H9 (cell line): ENCODE results near the gene EIF4A3. TPM values are rescaled to one million over a fixed set of nuclear protein-coding genes. Genes with fewer than 3 reads are reported as not detected.

Source experiments
- DNase-seq: peaks from one replicate; pipeline ENCODE4 v3.0.0-alpha.2; 2017
- H2AFZ ChIP-seq: one replicate; pipeline ENCODE4 v1.6.1; 2013; ENCODE audit warnings: mild to moderate bottlenecking, low read length, control low read depth, moderate library complexity
- H2AK5ac ChIP-seq: 2 replicates; pipeline ENCODE4 v1.6.1; 2013; ENCODE audit warnings: low read length, control low read depth, mixed read lengths; ENCODE audit not compliant: insufficient read length
- H2BK120ac ChIP-seq: one replicate; pipeline ENCODE4 v1.6.1; 2013; ENCODE audit warnings: low read depth, mild to moderate bottlenecking, low read length, control low read depth, inconsistent platforms; ENCODE audit not compliant: poor library complexity, severe bottlenecking
- H2BK12ac ChIP-seq: 2 replicates; pipeline ENCODE4 v1.6.1; 2013; ENCODE audit warnings: low read length, control low read depth, mixed read lengths, low read depth; ENCODE audit not compliant: insufficient read length
- H2BK15ac ChIP-seq: 2 replicates; pipeline ENCODE4 v1.6.1; 2013; ENCODE audit warnings: low read depth, low read length, control low read depth
- H2BK20ac ChIP-seq: one replicate; pipeline ENCODE4 v1.6.1; 2013; ENCODE audit warnings: low read depth, mild to moderate bottlenecking, low read length, control low read depth, inconsistent platforms; ENCODE audit not compliant: poor library complexity, severe bottlenecking
- H2BK5ac ChIP-seq: 2 replicates; pipeline ENCODE4 v1.6.1; 2013; ENCODE audit warnings: low read length, control low read depth, mixed read lengths; ENCODE audit not compliant: insufficient read length
- H3K14ac ChIP-seq: 2 replicates; pipeline ENCODE4 v1.6.1; 2013; ENCODE audit warnings: low read length, control low read depth; ENCODE audit not compliant: insufficient read depth
- H3K18ac ChIP-seq: 2 replicates; pipeline ENCODE4 v1.6.1; 2013; ENCODE audit warnings: low read depth, mild to moderate bottlenecking, mixed read lengths, low read length, control low read depth; ENCODE audit not compliant: insufficient read length
- H3K23ac ChIP-seq: 2 replicates; pipeline ENCODE4 v1.6.1; 2013; ENCODE audit warnings: low read length, control low read depth, mixed read lengths, low read depth; ENCODE audit not compliant: insufficient read length
- H3K23me2 ChIP-seq: 2 replicates; pipeline ENCODE4 v1.6.1; 2013; ENCODE audit warnings: low read depth, mild to moderate bottlenecking, mixed read lengths, low read length, control low read depth; ENCODE audit not compliant: insufficient read length, poor library complexity, severe bottlenecking
- H3K27ac ChIP-seq: 2 replicates; pipeline ENCODE4 v1.5.1; 2013; ENCODE audit warnings: low read length, control low read depth, mixed read lengths, low read depth; ENCODE audit not compliant: insufficient read length
- H3K27me3 ChIP-seq: 2 replicates; pipeline ENCODE4 v1.6.1; 2013; ENCODE audit warnings: low read length, control low read depth, inconsistent platforms; ENCODE audit not compliant: insufficient read depth
- H3K4ac ChIP-seq: 2 replicates; pipeline ENCODE4 v1.6.1; 2013; ENCODE audit warnings: low read depth, mild to moderate bottlenecking, control low read depth, inconsistent platforms, low read length, moderate library complexity
- H3K4me1 ChIP-seq: 2 replicates; pipeline ENCODE4 v1.6.1; 2013; ENCODE audit warnings: low read length, control low read depth, inconsistent platforms; ENCODE audit not compliant: insufficient read depth
- H3K4me2 ChIP-seq: 2 replicates; pipeline ENCODE4 v1.6.1; 2013; ENCODE audit warnings: low read length, control low read depth, mixed read lengths; ENCODE audit not compliant: insufficient read length, insufficient read depth
- H3K56ac ChIP-seq: 2 replicates; pipeline ENCODE4 v1.6.1; 2013; ENCODE audit warnings: low read depth, mild to moderate bottlenecking, mixed read lengths, low read length, control low read depth; ENCODE audit not compliant: insufficient read length
- H3K79me1 ChIP-seq: 2 replicates; pipeline ENCODE4 v1.6.1; 2013; ENCODE audit warnings: low read depth, mild to moderate bottlenecking, moderate library complexity, low read length, control low read depth, inconsistent platforms; ENCODE audit not compliant: insufficient read depth, poor library complexity, severe bottlenecking
- H3K79me2 ChIP-seq: 2 replicates; pipeline ENCODE4 v1.6.1; 2013; ENCODE audit warnings: low read length, control low read depth, inconsistent platforms; ENCODE audit not compliant: insufficient read depth
- H3K9ac ChIP-seq: 2 replicates; pipeline ENCODE4 v1.6.1; 2013; ENCODE audit warnings: low read length, control low read depth, mixed read lengths; ENCODE audit not compliant: insufficient read length; ENCODE audit errors: extremely low read depth
- H3K9me3 ChIP-seq: one replicate; pipeline ENCODE4 v1.6.1; 2013; ENCODE audit warnings: low read depth, low read length, inconsistent platforms; ENCODE audit not compliant: control insufficient read depth
- H3T11ph ChIP-seq: one replicate; pipeline ENCODE4 v1.6.1; 2013; ENCODE audit warnings: mild to moderate bottlenecking, low read length, control low read depth, inconsistent platforms
- H4K20me1 ChIP-seq: one replicate; pipeline ENCODE4 v1.6.1; 2013; ENCODE audit not compliant: control insufficient read depth, insufficient read length, insufficient read depth
- H4K5ac ChIP-seq: 2 replicates; pipeline ENCODE4 v1.6.1; 2013; ENCODE audit warnings: low read depth, mild to moderate bottlenecking, mixed read lengths, low read length, control low read depth; ENCODE audit not compliant: insufficient read length
- H4K8ac ChIP-seq: replicated peaks from 2 replicates; pipeline ENCODE4 v1.6.1; 2013; ENCODE audit warnings: low read length, control low read depth, mixed read lengths, low read depth; ENCODE audit not compliant: insufficient read length
- H4K91ac ChIP-seq: 2 replicates; pipeline ENCODE4 v1.6.1; 2013; ENCODE audit warnings: low read depth, mild to moderate bottlenecking, moderate library complexity, mixed read lengths, low read length, control low read depth; ENCODE audit not compliant: insufficient read length
- H3K27ac Mint-ChIP-seq, 3 experiments: 2 replicates in 2 of 3; 3 replicates in 1 of 3; pipeline ENCODE4 v1.8.0; 2020 to 2021; ENCODE audit warnings: mixed read lengths in 3 of 3, mild to moderate bottlenecking in 1 of 3, moderate library complexity in 1 of 3
- H3K27me3 Mint-ChIP-seq: 2 replicates; pipeline ENCODE4 v1.8.0; 2021; ENCODE audit warnings: low read depth, mild to moderate bottlenecking, moderate library complexity, mixed read lengths
- H3K36me3 Mint-ChIP-seq, 3 experiments: 2 replicates in 2 of 3; 3 replicates in 1 of 3; pipeline ENCODE4 v1.8.0; 2020 to 2021; ENCODE audit warnings: low read depth in 3 of 3, mixed read lengths in 3 of 3; ENCODE audit not compliant: insufficient read depth in 1 of 3
- H3K4me1 Mint-ChIP-seq, 2 experiments: 2 replicates each; pipeline ENCODE4 v1.8.0; 2020; ENCODE audit warnings: mixed read lengths in 2 of 2
- H3K4me3 Mint-ChIP-seq, 2 experiments: 2 replicates in 1 of 2; 3 replicates in 1 of 2; pipeline ENCODE4 v1.8.0; 2020 to 2021; ENCODE audit warnings: mild to moderate bottlenecking in 2 of 2, mixed read lengths in 2 of 2, moderate library complexity in 1 of 2
- H3K9me3 Mint-ChIP-seq, 2 experiments: 2 replicates in 1 of 2; 3 replicates in 1 of 2; pipeline ENCODE4 v1.8.0; 2020; ENCODE audit warnings: mild to moderate bottlenecking in 2 of 2, mixed read lengths in 2 of 2, moderate library complexity in 1 of 2
- WGBS: extraction: QIAGEN DNeasy Blood & Tissue Kit; methylation state at CpG from one replicate; pipeline ENCODE4 v1.1.7; 2013; ENCODE audit warnings: missing lambda C conversion rate, low lambda C conversion rate, mixed read lengths; ENCODE audit not compliant: insufficient read length; ENCODE audit errors: extremely low coverage; 5-methylcytosine and 5-hydroxymethylcytosine counted together
- total RNA-seq: library from RNA; stranded (reverse); gene quantifications from 2 replicates; pipeline ENCODE4 v1.2.1, GENCODE V29; 2021
- TF ChIP-seq, protein P1 (sequence below): fragments of 200-600 bp; sonication (generic); conservative IDR thresholded peaks from 3 replicates; pipeline ENCODE4 v1.8.0; 2021; ENCODE audit warnings: antibody characterized with exemption, mild to moderate bottlenecking

EIF4A3 gene
- total RNA-seq, 1 experiment from 2014 or later: 162 TPM

DNA sequence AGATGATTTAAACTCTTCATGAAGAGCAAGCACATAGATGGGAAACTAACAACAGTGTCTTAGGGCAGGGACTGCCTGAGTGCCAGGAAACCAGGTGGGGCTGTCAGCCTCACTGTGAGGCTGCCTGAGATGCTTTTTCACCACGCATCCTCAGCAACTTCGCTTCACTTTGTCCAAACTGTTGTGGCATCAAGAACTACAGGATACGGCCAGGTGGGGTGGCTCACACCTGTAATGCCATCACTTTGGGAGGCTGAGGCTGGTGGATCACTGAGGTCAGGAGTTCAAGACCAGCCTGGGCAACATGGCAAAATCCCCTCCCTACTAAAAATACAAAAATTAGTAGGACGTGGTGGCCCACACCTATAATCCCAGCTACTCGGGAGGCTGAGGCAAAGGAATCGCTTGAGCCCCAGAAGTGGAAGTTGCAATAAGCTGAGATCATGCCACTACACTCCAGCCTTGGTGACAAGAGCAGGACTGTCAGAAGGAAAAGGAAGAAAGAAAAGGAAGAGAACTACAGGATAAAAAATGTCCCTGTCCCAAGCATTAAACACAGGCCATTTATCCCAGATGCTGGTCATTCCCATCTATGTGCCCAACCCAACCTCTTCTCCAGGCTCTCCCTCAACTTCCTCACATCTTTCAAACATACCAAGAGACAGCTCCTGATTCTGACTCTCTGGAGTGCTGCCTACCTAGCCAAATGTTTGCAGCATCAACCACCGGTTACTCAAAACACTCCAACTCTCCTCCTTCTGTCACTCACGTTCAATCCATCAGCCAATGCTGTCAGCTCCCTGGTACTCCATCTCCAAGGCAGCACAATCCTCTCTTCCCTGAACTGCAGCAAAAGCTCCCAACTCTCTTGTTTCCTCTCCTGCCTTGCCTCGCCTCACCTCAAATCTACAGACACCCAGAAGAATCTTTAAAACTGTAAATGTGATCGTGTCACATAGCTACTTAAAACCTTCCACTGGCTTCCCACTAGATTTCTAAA lies 1.6 kb downstream of the EIF4A3 start:
- WGBS: no CpG with 5 or more reads among the region's 10 CpGs
- Mint-ChIP-seq H3K4me3 (peak overlapping the region; percentile 85 to 86), H3K27me3 (no peaks in the 10 kb centered on the region), H3K4me1 (peaks cover 16 to 32% of the 10 kb centered on the region in 2 experiments), H3K27ac (no peak overlapping the region; a peak in 1 of 7 replicates), H3K36me3 (peaks cover 25 to 59% (median 54%) of the 10 kb centered on the region in 3 experiments; a peak in 6 of 7 replicates), H3K9me3 (no peaks in the 10 kb centered on the region)
- H3K79me2 ChIP-seq: peaks cover 22% of the 10 kb centered on the region; the same call in 1 of the 2 replicates
- no peak overlapping the region for H3K23ac ChIP-seq
- peaks cover 4% of the 10 kb centered on the region for H3K79me1 ChIP-seq
- peaks cover 6% of the 10 kb centered on the region for H3K23me2 ChIP-seq
- TF ChIP-seq, protein P1, sequence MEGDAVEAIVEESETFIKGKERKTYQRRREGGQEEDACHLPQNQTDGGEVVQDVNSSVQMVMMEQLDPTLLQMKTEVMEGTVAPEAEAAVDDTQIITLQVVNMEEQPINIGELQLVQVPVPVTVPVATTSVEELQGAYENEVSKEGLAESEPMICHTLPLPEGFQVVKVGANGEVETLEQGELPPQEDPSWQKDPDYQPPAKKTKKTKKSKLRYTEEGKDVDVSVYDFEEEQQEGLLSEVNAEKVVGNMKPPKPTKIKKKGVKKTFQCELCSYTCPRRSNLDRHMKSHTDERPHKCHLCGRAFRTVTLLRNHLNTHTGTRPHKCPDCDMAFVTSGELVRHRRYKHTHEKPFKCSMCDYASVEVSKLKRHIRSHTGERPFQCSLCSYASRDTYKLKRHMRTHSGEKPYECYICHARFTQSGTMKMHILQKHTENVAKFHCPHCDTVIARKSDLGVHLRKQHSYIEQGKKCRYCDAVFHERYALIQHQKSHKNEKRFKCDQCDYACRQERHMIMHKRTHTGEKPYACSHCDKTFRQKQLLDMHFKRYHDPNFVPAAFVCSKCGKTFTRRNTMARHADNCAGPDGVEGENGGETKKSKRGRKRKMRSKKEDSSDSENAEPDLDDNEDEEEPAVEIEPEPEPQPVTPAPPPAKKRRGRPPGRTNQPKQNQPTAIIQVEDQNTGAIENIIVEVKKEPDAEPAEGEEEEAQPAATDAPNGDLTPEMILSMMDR: no peak
- H3K18ac ChIP-seq: no peak overlapping the region
- H3K4me1 ChIP-seq: peaks cover 3% of the 10 kb centered on the region; the same call in 1 of the 2 replicates
- no peaks in the 10 kb centered on the region for H3K9me3 ChIP-seq
- H2AFZ ChIP-seq: no peak overlapping the region
- no peak overlapping the region for H2BK120ac ChIP-seq
- no peak overlapping the region for H2BK12ac ChIP-seq
- no peak overlapping the region for H2AK5ac ChIP-seq
- no peak overlapping the region for H4K5ac ChIP-seq
- H4K91ac ChIP-seq: no peak overlapping the region
- H3K27ac ChIP-seq: no peak overlapping the region
- H3K4me2 ChIP-seq: peak overlapping the region; percentile 87
- H2BK15ac ChIP-seq: no peak overlapping the region
- H3K56ac ChIP-seq: no peak overlapping the region
- no peak overlapping the region for H2BK5ac ChIP-seq
- no peak overlapping the region for H3K4ac ChIP-seq
- no peak overlapping the region for H3K14ac ChIP-seq
- H4K8ac ChIP-seq: no peak overlapping the region
- no peak for DNase-seq
- no peaks in the 10 kb centered on the region for H3K27me3 ChIP-seq
- H2BK20ac ChIP-seq: no peak overlapping the region
- no peaks in the 10 kb centered on the region for H4K20me1 ChIP-seq
- no peak overlapping the region for H3T11ph ChIP-seq
- H3K9ac ChIP-seq: peak overlapping the region; percentile 20
